Measurements from ENCODE around the gene KIAA0513. TPM values are rescaled to one million over a fixed set of nuclear protein-coding genes. Genes with fewer than 3 reads are reported as not detected.

Gene KIAA0513
- total RNA-seq, 1 experiment from 2014 or later, result 7.8 TPM

GRCh38 chr16:85093705-85094104 is 66.1 kb downstream of the KIAA0513 start (continued):
- TF ChIP-seq ZNF512 (CRISPR knock-in tag; IDR thresholded peaks at IDR 0.05; ENCODE audit: borderline replicate concordance) (no peak), ZNF423 (CRISPR knock-in tag; IDR thresholded peaks at IDR 0.05) (no peak), ATF1 (CRISPR knock-in tag; IDR thresholded peaks at IDR 0.05) (no peak), PRRX2 (CRISPR knock-in tag; IDR thresholded peaks at IDR 0.05) (no peak), IRF1 (CRISPR knock-in tag; IDR thresholded peaks at IDR 0.05) (no peak)

GRCh38 chr16:85094176-85094805 is 66.7 kb downstream of the KIAA0513 start:
- CTCF ChIA-PET, result interaction anchor here (0.6 to 3.0 kb wide), 2 partner anchors 8 to 383 kb away, joined by 3 to 31 read pairs; no protein-coding TSS in a partner anchor
- no peak overlapping the region for H3K4me3 Mint-ChIP-seq
- H3K27ac Mint-ChIP-seq, result no peak overlapping the region
- peaks cover 14% of the 10 kb centered on the region for H3K4me1 Mint-ChIP-seq
- no peaks in the 10 kb centered on the region for H3K9me3 Mint-ChIP-seq
- DNase-seq (ENCODE audit: low spot score) (no peak), ATAC-seq (no peak)
- H3K27me3 Mint-ChIP-seq (ENCODE audit: low read depth), result no peaks in the 10 kb centered on the region; the same call in 1 of the 2 replicates
- POLR2A ChIA-PET, result no interaction called here
- no peaks in the 10 kb centered on the region for H3K36me3 Mint-ChIP-seq
- no peak for TF ChIP-seq MYBL2 (CRISPR knock-in tag; IDR thresholded peaks at IDR 0.05)
- TF ChIP-seq E2F4 (CRISPR knock-in tag; IDR thresholded peaks at IDR 0.05; ENCODE audit: borderline replicate concordance, low read depth), result no peak

- H3K4me3 Mint-ChIP-seq, result no peak overlapping the region
- TF ChIP-seq JAZF1 (CRISPR knock-in tag; IDR thresholded peaks at IDR 0.05) (no peak), TEAD1 (CRISPR knock-in tag; IDR thresholded peaks at IDR 0.05) (no peak), NR2C2 (CRISPR knock-in tag; IDR thresholded peaks at IDR 0.05) (no peak), ATF6 (CRISPR knock-in tag; IDR thresholded peaks at IDR 0.05) (no peak), ZMAT4 (CRISPR knock-in tag; IDR thresholded peaks at IDR 0.05) (no peak), ZNF263 (CRISPR knock-in tag; IDR thresholded peaks at IDR 0.05; ENCODE audit: low read depth) (no peak), PRDM15 (CRISPR knock-in tag; IDR thresholded peaks at IDR 0.05) (no peak), TCF7 (CRISPR knock-in tag; IDR thresholded peaks at IDR 0.05; ENCODE audit: low read depth) (no peak), ZBTB21 (CRISPR knock-in tag; IDR thresholded peaks at IDR 0.05; ENCODE audit: borderline replicate concordance) (no peak), ZSCAN18 (CRISPR knock-in tag; IDR thresholded peaks at IDR 0.05) (no peak), SP1 (CRISPR knock-in tag; conservative IDR thresholded peaks at IDR 0.05) (no peak), ERG (CRISPR knock-in tag; IDR thresholded peaks at IDR 0.05) (no peak), NR1H2 (CRISPR knock-in tag; IDR thresholded peaks at IDR 0.05) (no peak)
These were observed 67.2 kb downstream of the KIAA0513 start for GRCh38 chr16:85094812-85095211.

More at GRCh38 chr16:85094812-85095211, 67.2 kb downstream of the KIAA0513 start:
- no peaks in the 10 kb centered on the region for H3K9me3 Mint-ChIP-seq
- ATAC-seq (no peak), DNase-seq (ENCODE audit: low spot score) (no peak)
- ChIA-PET CTCF (interaction anchor here (3.0 kb wide), 1 partner anchor 8 kb away, joined by 31 read pairs; no protein-coding TSS in a partner anchor), POLR2A (no interaction called here)
- H3K36me3 Mint-ChIP-seq, result no peaks in the 10 kb centered on the region
- H3K27ac Mint-ChIP-seq, result no peak overlapping the region
- no peaks in the 10 kb centered on the region; the same call in 1 of the 2 replicates for H3K27me3 Mint-ChIP-seq (ENCODE audit: low read depth)
- H3K4me1 Mint-ChIP-seq, result peaks cover 14% of the 10 kb centered on the region

Data from WTC11 (cell line).